Fibroblast of lung (primary cell): ENCODE measurements around the gene MAEA. TPM values are rescaled to one million over a fixed set of nuclear protein-coding genes. Genes with fewer than 3 reads are reported as not detected.

Experiments
- DNase-seq, 2 donors: peaks; one replicate each; pipeline versions ENCODE4 v3.0.0 to v3.0.0-alpha.2; 2010; ENCODE audit warnings: low read depth in 2 of 2
- H2AFZ ChIP-seq: 2 replicates; pipeline ENCODE4 v1.5.1; 2012; ENCODE audit warnings: low read length, control low read depth, inconsistent platforms
- H3K27ac ChIP-seq: 2 replicates; pipeline ENCODE4 v1.5.1; 2011; ENCODE audit warnings: low read length, control low read depth; ENCODE audit not compliant: insufficient read depth
- H3K27me3 ChIP-seq: 2 replicates; pipeline ENCODE4 v1.5.1; 2011; ENCODE audit warnings: mild to moderate bottlenecking, low read length; ENCODE audit not compliant: control insufficient read depth, insufficient read depth
- H3K36me3 ChIP-seq: 2 replicates; pipeline ENCODE4 v1.5.1; 2011; ENCODE audit warnings: low read length; ENCODE audit not compliant: control insufficient read depth, insufficient read depth
- H3K4me1 ChIP-seq: 2 replicates; pipeline ENCODE4 v1.5.1; 2011; ENCODE audit warnings: low read length; ENCODE audit not compliant: control insufficient read depth, insufficient read depth; ENCODE audit errors: extremely low read depth
- H3K4me2 ChIP-seq: 2 replicates; pipeline ENCODE4 v1.5.1; 2011; ENCODE audit warnings: low read length, control low read depth; ENCODE audit not compliant: insufficient read depth; ENCODE audit errors: extremely low read depth
- H3K4me3 ChIP-seq, 4 experiments: fragments of 200-600 bp in 1 of 4; sonication (generic) in 1 of 4; replicated peaks in 1 of 4; 2 replicates each; pipeline ENCODE4 v1.5.1; 2011 to 2016; ENCODE audit warnings: low read length in 4 of 4, low read depth in 3 of 4, mild to moderate bottlenecking in 3 of 4, control low read depth in 2 of 4, inconsistent platforms in 1 of 4, mixed read lengths in 1 of 4; ENCODE audit not compliant: insufficient read depth in 1 of 4; ENCODE audit errors: control extremely low read depth in 1 of 4
- H3K79me2 ChIP-seq: 2 replicates; pipeline ENCODE4 v1.5.1; 2012; ENCODE audit warnings: mild to moderate bottlenecking, low read length, inconsistent platforms; ENCODE audit not compliant: control insufficient read depth, insufficient read depth
- H3K9ac ChIP-seq: 2 replicates; pipeline ENCODE4 v1.5.1; 2011; ENCODE audit warnings: mild to moderate bottlenecking, low read length, control low read depth; ENCODE audit not compliant: insufficient read depth
- H3K9me3 ChIP-seq: 2 replicates; pipeline ENCODE4 v1.5.1; 2012; ENCODE audit warnings: low read depth, low read length; ENCODE audit not compliant: control insufficient read depth, insufficient read depth
- H4K20me1 ChIP-seq: 2 replicates; pipeline ENCODE4 v1.5.1; 2011; ENCODE audit warnings: low read length; ENCODE audit not compliant: control insufficient read depth, insufficient read depth; ENCODE audit errors: extremely low read depth
- CTCF ChIP-seq, 2 donors: IDR thresholded peaks in 1 of 2; conservative IDR thresholded peaks in 1 of 2; 1 replicate in 1 of 2; 2 replicates in 1 of 2; pipeline ENCODE4 v1.5.1; 2011 to 2012; ENCODE audit warnings: low read length in 2 of 2, control low read depth in 1 of 2, inconsistent platforms in 1 of 2, low read depth in 1 of 2, mild to moderate bottlenecking in 1 of 2
- EZH2 ChIP-seq: IDR thresholded peaks from 2 replicates; pipeline ENCODE4 v1.5.1; 2012; ENCODE audit warnings: low read length, control low read depth, mild to moderate bottlenecking; ENCODE audit errors: missing control alignments
- polyA plus RNA-seq, 2 donors: library from polyadenylated mRNA; depleted of rRNA in 1 of 2; stranded (reverse) in 1 of 2; unstranded in 1 of 2; fragments of >200 nt; gene quantifications; 2 replicates each; pipeline ENCODE4 v1.2.1, GENCODE V29; 2011 to 2012; ENCODE audit warnings: missing spikeins in 1 of 2
- total RNA-seq: library from RNA; depleted of rRNA; stranded (reverse); fragments of >200 nt; gene quantifications from 2 replicates; pipeline ENCODE4 v1.2.1, GENCODE V29; 2014

The MAEA gene
- total and polyA plus RNA-seq, 2 donors (not counting 1 experiment from before 2014, with no cell fraction given), result 44.3 to 53.8 TPM

GRCh38 chr4:1330761-1331590 is 41.3 kb downstream of the MAEA start:
- H2AFZ ChIP-seq, result no peak overlapping the region
- no peak overlapping the region for H3K4me2 ChIP-seq
- no peak for DNase-seq
- H3K27me3 ChIP-seq, result no peaks in the 10 kb centered on the region
- H3K79me2 ChIP-seq, result peaks cover 6% of the 10 kb centered on the region
- no peak overlapping the region for H3K9ac ChIP-seq
- TF ChIP-seq EZH2, result no peak
- no peak for TF ChIP-seq CTCF (conservative IDR thresholded peaks at IDR 0.05 in 1 of 2, IDR thresholded peaks at IDR 0.05 in 1 of 2; ENCODE audit: low read depth in 1 of 2, low read length in 2 of 2)
- H3K9me3 ChIP-seq, result no peaks in the 10 kb centered on the region
- H3K4me3 ChIP-seq, result no peak overlapping the region
- H3K4me1 ChIP-seq, result no peaks in the 10 kb centered on the region
- H4K20me1 ChIP-seq, result no peaks in the 10 kb centered on the region
- no peak overlapping the region for H3K27ac ChIP-seq
- peaks cover 27% of the 10 kb centered on the region for H3K36me3 ChIP-seq

DNA sequence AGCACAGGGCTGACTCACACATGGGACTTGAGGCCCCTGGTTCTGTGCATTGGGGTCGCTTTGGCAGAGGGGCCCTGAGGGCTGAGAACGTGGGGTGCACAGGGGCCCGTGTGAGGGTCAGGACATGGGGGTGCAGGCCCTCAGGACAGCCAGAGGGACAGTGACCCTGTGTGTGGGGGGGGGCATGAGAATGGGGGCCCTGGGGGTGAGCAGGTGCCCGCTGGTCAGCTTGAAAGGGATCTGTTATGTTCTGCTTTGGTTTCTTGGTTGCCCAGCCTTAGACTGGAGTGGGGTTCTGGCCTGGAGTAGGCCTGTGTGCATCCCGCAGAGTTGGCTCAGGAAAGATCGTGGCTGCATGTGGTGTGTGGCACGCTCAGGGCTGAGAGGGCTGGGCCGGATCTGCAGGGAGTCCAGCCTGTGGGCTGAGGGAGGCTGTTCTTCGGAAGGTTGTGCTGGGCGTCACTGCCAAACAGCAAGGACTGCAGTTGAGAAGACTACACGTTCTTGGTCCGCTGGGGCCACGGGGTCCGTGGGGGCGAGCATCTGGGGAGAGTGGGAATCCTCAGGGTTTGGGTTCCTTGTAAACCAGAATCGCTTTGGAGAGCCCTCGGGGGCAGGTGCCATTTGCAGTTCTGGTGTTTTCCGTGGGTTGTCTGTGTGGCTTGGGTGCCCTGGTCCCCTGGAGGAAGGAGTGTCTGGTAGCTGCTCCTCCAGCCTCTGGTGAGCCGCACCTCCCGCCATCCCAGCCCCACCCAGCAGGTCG is 42.1 kb downstream of the MAEA start:
- H4K20me1 ChIP-seq, result no peaks in the 10 kb centered on the region

More for the DNA sequence above, 42.1 kb downstream of the MAEA start:
- H3K9ac ChIP-seq, result no peak overlapping the region
- no peak for TF ChIP-seq CTCF (conservative IDR thresholded peaks at IDR 0.05 in 1 of 2, IDR thresholded peaks at IDR 0.05 in 1 of 2; ENCODE audit: low read depth in 1 of 2, low read length in 2 of 2)
- no peak for TF ChIP-seq EZH2
- H3K79me2 ChIP-seq, result peaks cover 6% of the 10 kb centered on the region
- H3K27me3 ChIP-seq, result no peaks in the 10 kb centered on the region
- H3K4me3 ChIP-seq, result no peak overlapping the region
- no peak overlapping the region for H2AFZ ChIP-seq
- no peak overlapping the region for H3K27ac ChIP-seq
- H3K4me2 ChIP-seq, result no peak overlapping the region
- H3K36me3 ChIP-seq, result peaks cover 27% of the 10 kb centered on the region
- no peaks in the 10 kb centered on the region for H3K9me3 ChIP-seq
- DNase-seq, result no peak
- H3K4me1 ChIP-seq, result no peaks in the 10 kb centered on the region
